Tibial nerve (tissue), 4 donors: Measurements from ENCODE around the gene MON1A. TPM values are rescaled to one million over a fixed set of nuclear protein-coding genes. Genes with fewer than 3 reads are reported as not detected.

Experiments used
- DNase-seq, 2 donors: peaks; one replicate each; pipeline ENCODE4 v3.0.0-alpha.2; 2019; ENCODE audit warnings: low spot score in 2 of 2
- H3K27ac ChIP-seq, 4 donors: fragments of 200-600 bp; sonication (generic) in 3 of 4; one replicate each; pipeline ENCODE4 v1.5.1; 2017 to 2019; ENCODE audit warnings: mild to moderate bottlenecking in 1 of 4
- H3K27me3 ChIP-seq, 2 donors: fragments of 200-600 bp; sonication (generic) in 1 of 2; one replicate each; pipeline versions ENCODE4 v1.5.1 to v1.6.0; 2017 to 2019
- H3K36me3 ChIP-seq, 3 donors: fragments of 200-600 bp; sonication (generic); one replicate each; pipeline ENCODE4 v1.5.1; 2018 to 2019
- H3K4me1 ChIP-seq, 4 donors: fragments of 200-600 bp; sonication (generic) in 3 of 4; one replicate each; pipeline ENCODE4 v1.5.1; 2017 to 2019
- H3K4me3 ChIP-seq, 4 donors: fragments of 200-600 bp; sonication (generic) in 3 of 4; one replicate each; pipeline ENCODE4 v1.5.1; 2017 to 2019; ENCODE audit warnings: mild to moderate bottlenecking in 1 of 4, moderate library complexity in 1 of 4
- H3K9me3 ChIP-seq, 4 donors: fragments of 200-600 bp; sonication (generic) in 3 of 4; one replicate each; pipeline ENCODE4 v1.5.1; 2017 to 2019
- EP300 ChIP-seq, 2 donors: sonication (generic); formaldehyde crosslinking; IDR thresholded peaks; one replicate each; pipeline ENCODE4 v1.6.1; 2017; ENCODE audit warnings: antibody characterized with exemption in 2 of 2, mild to moderate bottlenecking in 1 of 2
- POLR2A ChIP-seq, 2 donors: fragments of 450-650 bp; IDR thresholded peaks; one replicate each; pipeline ENCODE4 v1.6.1; 2017; ENCODE audit warnings: antibody characterized with exemption in 2 of 2, mild to moderate bottlenecking in 2 of 2, moderate library complexity in 2 of 2
- WGBS, 2 donors: methylation state at CpG; one replicate each; pipeline ENCODE4 v1.1.5; 2018; 5-methylcytosine and 5-hydroxymethylcytosine counted together
- total RNA-seq, 4 donors: library from RNA; depleted of rRNA; stranded (reverse); fragments of >200 nt; gene quantifications; one replicate each; pipeline ENCODE4 v1.1.0, GENCODE V29; 2016
- TF ChIP-seq, protein P1 (sequence below), 5 experiments: fragments of 200-600 bp in 3 of 5; fragments of 450-650 bp in 2 of 5; sonication (generic) in 3 of 5; IDR thresholded peaks; one replicate each; pipeline ENCODE4 v1.5.1; 2016 to 2019; ENCODE audit warnings: antibody characterized with exemption in 5 of 5, mild to moderate bottlenecking in 3 of 5, moderate library complexity in 2 of 5

MON1A gene
- total RNA-seq, 4 donors from 2014 or later = 6.9 to 18.8 (median 15.8) TPM

- peak overlapping the region; percentile 50 to 87 (median 67) for H3K4me3 ChIP-seq
- 43 to 49% methylated on average over 15 to 16 of the region's 16 CpGs for WGBS, 2 donors
- H3K4me1 ChIP-seq = peaks cover 0 to 30% (median 13%) of the 10 kb centered on the region in 4 donors
- H3K36me3 ChIP-seq = no peaks in the 10 kb centered on the region
- no peaks in the 10 kb centered on the region for H3K27me3 ChIP-seq
- H3K27ac ChIP-seq = peak overlapping the region; percentile 66 to 93 (median 85)
- TF ChIP-seq POLR2A (IDR thresholded peaks at IDR 0.05) (no peak), EP300 (IDR thresholded peaks at IDR 0.05) (no peak)
- TF ChIP-seq, protein P1, sequence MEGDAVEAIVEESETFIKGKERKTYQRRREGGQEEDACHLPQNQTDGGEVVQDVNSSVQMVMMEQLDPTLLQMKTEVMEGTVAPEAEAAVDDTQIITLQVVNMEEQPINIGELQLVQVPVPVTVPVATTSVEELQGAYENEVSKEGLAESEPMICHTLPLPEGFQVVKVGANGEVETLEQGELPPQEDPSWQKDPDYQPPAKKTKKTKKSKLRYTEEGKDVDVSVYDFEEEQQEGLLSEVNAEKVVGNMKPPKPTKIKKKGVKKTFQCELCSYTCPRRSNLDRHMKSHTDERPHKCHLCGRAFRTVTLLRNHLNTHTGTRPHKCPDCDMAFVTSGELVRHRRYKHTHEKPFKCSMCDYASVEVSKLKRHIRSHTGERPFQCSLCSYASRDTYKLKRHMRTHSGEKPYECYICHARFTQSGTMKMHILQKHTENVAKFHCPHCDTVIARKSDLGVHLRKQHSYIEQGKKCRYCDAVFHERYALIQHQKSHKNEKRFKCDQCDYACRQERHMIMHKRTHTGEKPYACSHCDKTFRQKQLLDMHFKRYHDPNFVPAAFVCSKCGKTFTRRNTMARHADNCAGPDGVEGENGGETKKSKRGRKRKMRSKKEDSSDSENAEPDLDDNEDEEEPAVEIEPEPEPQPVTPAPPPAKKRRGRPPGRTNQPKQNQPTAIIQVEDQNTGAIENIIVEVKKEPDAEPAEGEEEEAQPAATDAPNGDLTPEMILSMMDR (IDR thresholded peaks at IDR 0.05) = no peak
- no peaks in the 10 kb centered on the region for H3K9me3 ChIP-seq
- no peak for DNase-seq
Observed at GRCh38 chr3:49930168-49930690, 618 bp upstream of the MON1A start.

DNA sequence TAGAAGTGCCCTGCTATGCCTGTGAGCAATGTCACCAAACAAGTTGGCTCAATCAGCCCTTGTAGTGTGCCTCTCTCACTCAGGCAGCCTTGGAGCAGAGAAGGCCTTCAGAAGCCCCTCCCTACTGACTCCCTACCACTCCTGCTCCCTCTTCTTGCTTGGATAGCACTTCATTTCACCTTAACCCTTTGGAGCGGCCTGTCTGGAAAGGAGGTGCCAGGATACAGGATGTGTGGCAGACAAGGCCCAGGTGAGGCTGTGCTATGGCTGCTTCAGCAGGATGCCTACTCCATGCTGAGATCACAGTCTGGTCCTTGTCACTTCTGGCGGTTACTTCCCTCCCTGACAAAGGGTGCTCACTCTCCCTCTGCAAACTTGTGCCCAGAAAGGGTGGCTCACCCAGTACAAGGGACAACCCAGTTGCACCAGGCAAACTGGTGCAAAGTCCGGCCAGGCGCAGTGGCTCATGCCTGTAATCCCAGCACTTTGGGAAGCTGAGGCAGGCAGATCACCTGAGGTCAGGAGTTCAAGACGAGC lies 1.1 kb downstream of the MON1A start:
- DNase-seq = no peak
- peaks cover 0 to 3% (median 0%) of the 10 kb centered on the region in 3 donors for H3K36me3 ChIP-seq
- TF ChIP-seq EP300 (IDR thresholded peaks at IDR 0.05) (no peak), POLR2A (IDR thresholded peaks at IDR 0.05) (no peak)
- TF ChIP-seq, protein P1 (IDR thresholded peaks at IDR 0.05) = no peak
- 77 to 83% methylated on average over 4 to 5 of the region's 5 CpGs for WGBS, 2 donors
- peak overlapping the region in 3 of 4 donors; percentile 64 to 87 (median 70) for H3K4me3 ChIP-seq
- no peaks in the 10 kb centered on the region for H3K27me3 ChIP-seq
- peaks cover 0 to 30% (median 13%) of the 10 kb centered on the region in 4 donors for H3K4me1 ChIP-seq
- peak overlapping the region in 3 of 4 donors; percentile 4 to 84 (median 28) for H3K27ac ChIP-seq
- H3K9me3 ChIP-seq = no peaks in the 10 kb centered on the region

GRCh38 chr3:49927798-49928197 lies 1.8 kb downstream of the MON1A start:
- Histone ChIP-seq H3K36me3 (peaks cover 0 to 11% (median 0%) of the 10 kb centered on the region in 3 donors), H3K9me3 (no peaks in the 10 kb centered on the region), H3K27ac (peak overlapping the region in 1 of 4 donors; percentile 4), H3K4me1 (peaks cover 0 to 30% (median 13%) of the 10 kb centered on the region in 4 donors), H3K4me3 (no peak overlapping the region), H3K27me3 (no peaks in the 10 kb centered on the region)
- DNase-seq = no peak
- WGBS, 2 donors = 68 to 79% methylated on average over 5 of the region's 5 CpGs
- no peak for TF ChIP-seq POLR2A (IDR thresholded peaks at IDR 0.05)
- TF ChIP-seq EP300 (IDR thresholded peaks at IDR 0.05) = no peak
- TF ChIP-seq, protein P1 (IDR thresholded peaks at IDR 0.05) = no peak

- peaks cover 0 to 13% (median 0%) of the 10 kb centered on the region in 3 donors for H3K36me3 ChIP-seq
- H3K4me1 ChIP-seq = peaks cover 0 to 29% (median 13%) of the 10 kb centered on the region in 4 donors
- H3K9me3 ChIP-seq = no peaks in the 10 kb centered on the region
- TF ChIP-seq POLR2A (IDR thresholded peaks at IDR 0.05) = no peak
- TF ChIP-seq, protein P1 (IDR thresholded peaks at IDR 0.05) = no peak
- TF ChIP-seq EP300 (IDR thresholded peaks at IDR 0.05) = no peak
- DNase-seq = no peak
- WGBS, 2 donors = 84 to 85% methylated on average over 4 of the region's 4 CpGs
- no peak overlapping the region for H3K27ac ChIP-seq
- H3K27me3 ChIP-seq = no peaks in the 10 kb centered on the region
- H3K4me3 ChIP-seq = no peak overlapping the region
Observed at GRCh38 chr3:49926117-49926728, 3.4 kb downstream of the MON1A start.

DNA sequence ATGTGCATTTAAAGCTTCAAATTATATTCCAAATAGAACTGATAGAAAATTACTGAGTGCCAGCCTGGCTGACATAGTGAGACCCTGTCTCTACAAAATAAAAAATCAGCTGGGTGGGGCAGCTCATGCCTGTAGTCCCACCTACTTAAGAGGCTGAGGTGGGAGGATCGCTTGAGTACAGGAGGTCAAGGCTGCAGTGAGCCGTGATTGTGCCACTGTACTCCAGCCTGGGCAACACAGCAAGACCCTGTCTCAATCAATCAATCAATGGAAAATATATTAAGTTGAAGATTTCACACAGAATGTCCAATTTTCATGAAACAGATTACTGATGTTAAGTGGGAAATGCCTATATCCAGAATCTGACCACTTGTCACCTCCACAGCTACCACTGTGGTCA lies 4.1 kb downstream of the MON1A start:
- 85 to 87% methylated on average over 2 of the region's 2 CpGs for WGBS, 2 donors
- peaks cover 0 to 22% (median 13%) of the 10 kb centered on the region in 4 donors for H3K4me1 ChIP-seq
- TF ChIP-seq EP300 (IDR thresholded peaks at IDR 0.05) (no peak), POLR2A (IDR thresholded peaks at IDR 0.05) (no peak)
- TF ChIP-seq, protein P1 (IDR thresholded peaks at IDR 0.05) = no peak

More for the DNA sequence above, 4.1 kb downstream of the MON1A start:
- H3K27ac ChIP-seq = no peak overlapping the region
- no peak for DNase-seq
- H3K27me3 ChIP-seq = no peaks in the 10 kb centered on the region
- no peaks in the 10 kb centered on the region for H3K9me3 ChIP-seq
- no peak overlapping the region for H3K4me3 ChIP-seq
- H3K36me3 ChIP-seq = peaks cover 0 to 13% (median 0%) of the 10 kb centered on the region in 3 donors
